Uterus (tissue), 4 donors: ENCODE measurements around the gene DCAF5. TPM values are rescaled to one million over a fixed set of nuclear protein-coding genes. Genes with fewer than 3 reads are reported as not detected.

Experiments
- DNase-seq, 2 donors: peaks; one replicate each; pipeline ENCODE4 v3.0.0-alpha.2; 2019 to 2020
- H3K27ac ChIP-seq, 2 donors: fragments of 200-600 bp; sonication (generic); 1 replicate in 1 of 2; 2 replicates in 1 of 2; pipeline ENCODE4 v1.5.1; 2016 to 2018
- H3K27me3 ChIP-seq, 2 donors: fragments of 200-600 bp; sonication (generic); one replicate each; pipeline ENCODE4 v1.5.1; 2018 to 2019; ENCODE audit warnings: control low read depth in 1 of 2
- H3K36me3 ChIP-seq, 2 donors: fragments of 200-600 bp; sonication (generic); one replicate each; pipeline ENCODE4 v1.5.1; 2019; ENCODE audit warnings: control low read depth in 1 of 2
- H3K4me1 ChIP-seq, 2 donors: fragments of 200-600 bp; sonication (generic); one replicate each; pipeline ENCODE4 v1.5.1; 2018 to 2019; ENCODE audit warnings: control low read depth in 1 of 2
- H3K4me3 ChIP-seq, 2 donors: fragments of 200-600 bp; sonication (generic); 1 replicate in 1 of 2; 2 replicates in 1 of 2; pipeline ENCODE4 v1.5.1; 2018 to 2019; ENCODE audit warnings: mild to moderate bottlenecking in 1 of 2
- H3K9me3 ChIP-seq, 2 donors: fragments of 200-600 bp; sonication (generic); one replicate each; pipeline ENCODE4 v1.5.1; 2019; ENCODE audit warnings: control low read depth in 1 of 2
- POLR2A ChIP-seq, 2 donors: fragments of 450-650 bp; IDR thresholded peaks; one replicate each; pipeline ENCODE4 v1.6.1; 2016; ENCODE audit warnings: antibody characterized with exemption in 2 of 2, mild to moderate bottlenecking in 1 of 2, moderate library complexity in 1 of 2
- intact Hi-C: fragments of 100-400 bp; cut with DNase I; formaldehyde crosslinking; loops from one replicate; pipeline ENCODE4 v1.15.1; 2023; ENCODE audit warnings: low total_unique reads
- total RNA-seq, 4 donors: library from RNA; depleted of rRNA in 3 of 4; stranded (reverse); fragments of >200 nt in 3 of 4; gene quantifications; one replicate each; pipeline versions ENCODE4 v1.1.0 to v1.2.4, GENCODE V29; 2014 to 2023
- TF ChIP-seq, protein P1 (sequence below), 4 experiments: fragments of 200-600 bp in 2 of 4; fragments of 450-650 bp in 2 of 4; sonication (generic) in 2 of 4; IDR thresholded peaks; one replicate each; pipeline ENCODE4 v1.5.1; 2016 to 2019; ENCODE audit warnings: antibody characterized with exemption in 4 of 4, mild to moderate bottlenecking in 2 of 4, moderate library complexity in 1 of 4
- donor health status: DM: yes; HTN: yes; CAD: no.

The DCAF5 gene
- total RNA-seq, 4 donors from 2014 or later: 32.2 to 68.5 (median 60.0) TPM

DNA sequence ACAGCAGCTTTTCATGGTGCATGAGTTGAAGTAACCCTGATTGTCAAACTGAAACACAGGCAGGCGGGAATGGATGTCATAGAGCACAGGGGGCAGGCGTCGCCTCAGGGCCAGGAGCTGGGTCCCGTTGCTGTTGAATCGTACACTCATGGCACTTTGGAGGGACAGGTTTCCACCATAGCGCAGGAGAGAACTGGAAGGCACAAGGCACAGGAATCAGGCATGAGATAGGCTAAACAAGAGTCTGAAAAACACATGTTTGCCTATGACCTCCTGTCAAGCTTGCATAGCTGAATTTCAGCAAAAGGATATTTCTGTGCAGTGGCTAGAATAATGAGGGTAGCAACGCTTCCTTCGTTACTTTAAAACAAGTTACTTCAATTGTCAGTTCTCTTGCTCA is 61.2 kb downstream of the DCAF5 start:
- Histone ChIP-seq H3K4me3 (no peak overlapping the region), H3K9me3 (no peaks in the 10 kb centered on the region), H3K27me3 (no peaks in the 10 kb centered on the region), H3K4me1 (no peaks in the 10 kb centered on the region), H3K27ac (no peak overlapping the region), H3K36me3 (no peaks in the 10 kb centered on the region)
- no peak for TF ChIP-seq POLR2A (IDR thresholded peaks at IDR 0.05)
- TF ChIP-seq, protein P1, sequence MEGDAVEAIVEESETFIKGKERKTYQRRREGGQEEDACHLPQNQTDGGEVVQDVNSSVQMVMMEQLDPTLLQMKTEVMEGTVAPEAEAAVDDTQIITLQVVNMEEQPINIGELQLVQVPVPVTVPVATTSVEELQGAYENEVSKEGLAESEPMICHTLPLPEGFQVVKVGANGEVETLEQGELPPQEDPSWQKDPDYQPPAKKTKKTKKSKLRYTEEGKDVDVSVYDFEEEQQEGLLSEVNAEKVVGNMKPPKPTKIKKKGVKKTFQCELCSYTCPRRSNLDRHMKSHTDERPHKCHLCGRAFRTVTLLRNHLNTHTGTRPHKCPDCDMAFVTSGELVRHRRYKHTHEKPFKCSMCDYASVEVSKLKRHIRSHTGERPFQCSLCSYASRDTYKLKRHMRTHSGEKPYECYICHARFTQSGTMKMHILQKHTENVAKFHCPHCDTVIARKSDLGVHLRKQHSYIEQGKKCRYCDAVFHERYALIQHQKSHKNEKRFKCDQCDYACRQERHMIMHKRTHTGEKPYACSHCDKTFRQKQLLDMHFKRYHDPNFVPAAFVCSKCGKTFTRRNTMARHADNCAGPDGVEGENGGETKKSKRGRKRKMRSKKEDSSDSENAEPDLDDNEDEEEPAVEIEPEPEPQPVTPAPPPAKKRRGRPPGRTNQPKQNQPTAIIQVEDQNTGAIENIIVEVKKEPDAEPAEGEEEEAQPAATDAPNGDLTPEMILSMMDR (IDR thresholded peaks at IDR 0.05): no peak
- intact Hi-C loops: no loop called here
- DNase-seq: no peak

DNA sequence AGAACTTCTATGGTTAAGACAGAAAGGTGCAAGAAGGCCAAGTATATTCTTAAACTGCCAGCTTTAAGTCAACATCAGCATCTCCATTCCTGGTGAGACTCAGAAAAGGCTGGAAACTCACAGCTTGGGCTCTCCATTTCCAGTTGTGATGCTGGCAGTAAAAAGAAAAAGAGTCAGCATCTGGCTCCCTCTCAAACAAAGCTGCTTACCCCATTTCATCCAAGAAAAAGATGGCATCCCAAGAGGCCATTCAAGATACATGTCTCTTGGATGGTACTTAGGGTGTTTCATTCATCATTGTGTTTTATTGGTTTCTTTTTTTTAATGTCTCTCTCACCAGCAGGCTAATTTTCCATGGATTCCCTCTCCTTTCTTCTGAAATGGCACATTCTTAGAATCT is 61.9 kb downstream of the DCAF5 start:
- Histone ChIP-seq H3K9me3 (no peaks in the 10 kb centered on the region), H3K36me3 (no peaks in the 10 kb centered on the region), H3K4me1 (no peaks in the 10 kb centered on the region), H3K4me3 (no peak overlapping the region), H3K27me3 (no peaks in the 10 kb centered on the region), H3K27ac (peak overlapping the region in 1 of 2 donors; percentile 85)
- intact Hi-C loops: no loop called here
- TF ChIP-seq POLR2A (IDR thresholded peaks at IDR 0.05): no peak
- TF ChIP-seq, protein P1 (IDR thresholded peaks at IDR 0.05): no peak
- no peak for DNase-seq

DNA sequence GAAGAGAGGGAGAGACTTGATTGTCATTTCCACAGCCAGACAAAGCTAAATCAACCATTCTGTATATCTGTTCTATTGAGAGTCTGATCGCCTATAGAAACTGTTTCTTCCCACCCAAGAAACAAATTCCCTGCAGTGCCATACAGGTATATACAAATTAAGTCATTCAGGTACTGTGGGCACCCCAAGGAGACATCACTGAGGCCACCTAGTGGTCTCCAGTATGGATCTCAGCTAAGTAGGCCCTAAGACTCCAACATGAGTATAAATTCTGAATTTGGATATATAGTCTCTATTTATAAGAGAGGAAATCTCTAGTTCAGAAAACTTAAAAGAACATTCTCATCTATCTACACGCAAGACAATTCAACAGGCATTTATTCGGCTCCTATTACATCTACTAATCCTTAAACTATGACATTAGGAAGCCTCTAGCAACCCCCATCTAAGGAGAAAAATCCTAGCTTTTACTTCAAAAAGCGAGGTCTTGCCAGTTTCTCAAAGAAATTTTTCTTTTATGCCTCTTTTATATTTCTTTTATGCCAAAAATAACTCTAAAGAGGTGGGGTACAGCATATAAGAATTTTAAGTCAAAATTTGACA is 62.6 kb downstream of the DCAF5 start:
- H3K27ac ChIP-seq: peak overlapping the region; percentile 57 to 85
- no peaks in the 10 kb centered on the region for H3K36me3 ChIP-seq
- no peak overlapping the region for H3K4me3 ChIP-seq
- TF ChIP-seq POLR2A (IDR thresholded peaks at IDR 0.05): no peak
- TF ChIP-seq, protein P1 (IDR thresholded peaks at IDR 0.05): peak; percentile 47 to 62 (median 52)
- DNase-seq: no peak
- H3K9me3 ChIP-seq: no peaks in the 10 kb centered on the region
- intact Hi-C loops: no loop called here
- no peaks in the 10 kb centered on the region for H3K27me3 ChIP-seq
- H3K4me1 ChIP-seq: no peaks in the 10 kb centered on the region

DNA sequence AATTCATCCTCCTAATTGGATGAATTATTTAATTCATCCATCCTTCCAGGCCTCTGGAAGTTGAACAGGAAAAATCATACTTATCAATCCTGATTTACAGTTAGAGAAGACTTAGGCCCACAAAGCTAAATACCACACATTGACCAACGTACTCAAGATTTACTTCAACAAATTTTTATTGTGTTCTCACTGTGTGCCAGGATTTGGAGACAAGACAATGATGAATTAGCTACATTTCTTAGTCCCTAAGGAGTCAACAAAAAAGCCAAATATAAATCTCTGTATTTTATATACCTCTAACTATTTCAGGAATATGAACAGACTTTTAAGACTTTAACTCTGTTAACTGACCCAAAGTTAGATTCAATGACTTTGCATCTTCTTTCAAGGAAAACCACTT is 63.9 kb downstream of the DCAF5 start:
- TF ChIP-seq, protein P1 (IDR thresholded peaks at IDR 0.05): no peak
- TF ChIP-seq POLR2A (IDR thresholded peaks at IDR 0.05): no peak
- Histone ChIP-seq H3K27ac (peak overlapping the region; percentile 57 to 85), H3K4me3 (no peak overlapping the region), H3K9me3 (no peaks in the 10 kb centered on the region), H3K36me3 (no peaks in the 10 kb centered on the region), H3K4me1 (no peaks in the 10 kb centered on the region), H3K27me3 (no peaks in the 10 kb centered on the region)
- no peak for DNase-seq
- intact Hi-C loops: no loop called here

DNA sequence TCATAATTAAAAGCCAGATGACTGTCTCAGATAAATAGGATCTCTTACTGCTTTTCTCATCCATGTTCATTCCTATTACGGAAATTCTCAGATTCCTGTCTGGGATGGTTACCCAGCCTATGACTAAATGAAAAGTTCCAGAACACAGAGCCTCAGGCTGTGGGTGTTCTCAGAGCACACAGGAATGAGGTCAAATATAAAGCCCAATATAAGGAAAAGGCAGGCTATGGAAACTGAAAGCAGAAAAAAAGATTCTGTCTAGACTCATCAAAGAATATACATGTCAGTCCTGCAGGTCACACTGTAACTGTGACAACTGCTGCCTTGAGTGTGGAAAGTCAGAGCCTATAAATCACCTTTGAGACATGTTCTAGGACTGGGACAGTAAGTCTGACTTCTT is 64.3 kb downstream of the DCAF5 start:
- Histone ChIP-seq H3K4me1 (no peaks in the 10 kb centered on the region), H3K27ac (peak overlapping the region; percentile 57 to 85), H3K4me3 (no peak overlapping the region), H3K36me3 (no peaks in the 10 kb centered on the region), H3K27me3 (no peaks in the 10 kb centered on the region), H3K9me3 (no peaks in the 10 kb centered on the region)
- TF ChIP-seq POLR2A (IDR thresholded peaks at IDR 0.05): no peak
- TF ChIP-seq, protein P1 (IDR thresholded peaks at IDR 0.05): no peak
- no peak for DNase-seq
- intact Hi-C loops: no loop called here
